ENCODE data around the gene ATP8B4. TPM values are rescaled to one million over a fixed set of nuclear protein-coding genes. Genes with fewer than 3 reads are reported as not detected.

ATP8B4 gene
- total RNA-seq, 1 donor from 2014 or later = 9.4 TPM

- H3K36me3 ChIP-seq = no peaks in the 10 kb centered on the region
- DNase-seq = no peak
- intact Hi-C loops (cut with DNase I) = no loop called here
- H3K27ac ChIP-seq = no peak overlapping the region
- H3K4me1 ChIP-seq = peaks cover 7% of the 10 kb centered on the region
- peak; percentile 25 for ATAC-seq
- no peaks in the 10 kb centered on the region for H3K27me3 ChIP-seq
- no peak overlapping the region for H3K4me3 ChIP-seq
- TF ChIP-seq CTCF (IDR thresholded peaks at IDR 0.05) = no peak
- H3K9me3 ChIP-seq = no peaks in the 10 kb centered on the region
These were observed 59.1 kb downstream of the ATP8B4 start for GRCh38 chr15:50059883-50060282.

GRCh38 chr15:50059203-50059772 is 59.7 kb downstream of the ATP8B4 start:
- TF ChIP-seq CTCF (IDR thresholded peaks at IDR 0.05) = no peak
- Histone ChIP-seq H3K9me3 (no peaks in the 10 kb centered on the region), H3K4me3 (no peak overlapping the region), H3K4me1 (peaks cover 7% of the 10 kb centered on the region), H3K27me3 (no peaks in the 10 kb centered on the region), H3K27ac (no peak overlapping the region), H3K36me3 (no peaks in the 10 kb centered on the region)
- DNase-seq (no peak), ATAC-seq (no peak)
- intact Hi-C loops (cut with DNase I) = no loop called here

- no peak for TF ChIP-seq CTCF (IDR thresholded peaks at IDR 0.05)
- Histone ChIP-seq H3K36me3 (no peaks in the 10 kb centered on the region), H3K4me1 (peaks cover 7% of the 10 kb centered on the region), H3K4me3 (no peak overlapping the region), H3K27ac (no peak overlapping the region), H3K27me3 (no peaks in the 10 kb centered on the region), H3K9me3 (no peaks in the 10 kb centered on the region)
- intact Hi-C loops (cut with DNase I) = no loop called here
- DNase-seq = no peak
- no peak for ATAC-seq
These were observed 61.0 kb downstream of the ATP8B4 start for GRCh38 chr15:50057905-50058639.

GRCh38 chr15:50057196-50057595 is 61.8 kb downstream of the ATP8B4 start:
- H3K27ac ChIP-seq = no peak overlapping the region
- H3K36me3 ChIP-seq = no peaks in the 10 kb centered on the region
- ATAC-seq (no peak), DNase-seq (no peak)
- intact Hi-C loops (cut with DNase I) = no loop called here
- no peak overlapping the region for H3K4me3 ChIP-seq
- H3K9me3 ChIP-seq = no peaks in the 10 kb centered on the region
- peaks cover 7% of the 10 kb centered on the region for H3K4me1 ChIP-seq
- no peak for TF ChIP-seq CTCF (IDR thresholded peaks at IDR 0.05)
- H3K27me3 ChIP-seq = no peaks in the 10 kb centered on the region

GRCh38 chr15:50055750-50056157 is 63.3 kb downstream of the ATP8B4 start:
- H3K4me1 ChIP-seq = peaks cover 7% of the 10 kb centered on the region
- intact Hi-C loops (cut with DNase I) = no loop called here
- ATAC-seq (peak; percentile 13), DNase-seq (no peak)
- H3K4me3 ChIP-seq = no peak overlapping the region
- H3K9me3 ChIP-seq = no peaks in the 10 kb centered on the region
- H3K27me3 ChIP-seq = no peaks in the 10 kb centered on the region
- H3K27ac ChIP-seq = peak overlapping the region; percentile 51
- no peaks in the 10 kb centered on the region for H3K36me3 ChIP-seq
- TF ChIP-seq CTCF (IDR thresholded peaks at IDR 0.05) = no peak

Measured in upper lobe of right lung (tissue), 1 donor.